Measurements from ENCODE around the gene CDKL4. TPM values are rescaled to one million over a fixed set of nuclear protein-coding genes. Genes with fewer than 3 reads are reported as not detected.
"Not testable (repeated sequence)": the region's sequence is repeated elsewhere in the genome, so short reads cannot be mapped to it uniquely, and the experiment has no call there.

The CDKL4 gene
- total and polyA plus RNA-seq, 2 donors (not counting 1 experiment from before 2014, with no cell fraction given) = 0.18 to 3.0 TPM

DNA sequence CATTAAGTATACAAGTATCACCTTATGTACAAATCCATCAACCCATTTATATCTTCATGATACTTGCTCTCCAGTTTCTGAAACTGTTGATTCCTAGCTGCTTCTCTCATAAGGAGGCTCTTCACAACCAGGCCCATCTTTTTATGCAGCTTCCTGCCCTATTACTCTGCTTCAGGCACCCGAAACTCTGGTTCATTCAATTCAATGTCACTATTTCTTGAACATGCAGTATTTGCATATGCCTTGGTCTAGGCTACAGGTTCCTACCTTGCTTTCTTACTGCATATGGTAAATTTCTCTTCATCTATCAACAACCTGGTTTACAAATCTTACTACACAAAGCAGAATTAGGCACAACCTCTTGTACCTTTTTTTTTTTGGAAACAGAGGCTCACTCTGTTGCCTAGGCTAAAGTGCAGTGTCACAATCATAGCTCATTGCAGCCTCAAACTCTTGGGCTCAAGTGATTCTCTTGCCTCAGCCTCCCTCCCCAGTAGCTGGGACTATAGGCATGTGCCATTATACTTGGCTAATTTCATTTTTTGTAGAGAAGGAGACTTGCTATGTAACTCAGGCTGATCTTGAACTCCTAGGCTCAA is 2.7 kb upstream of the CDKL4 start:
- H3K27me3 ChIP-seq (ENCODE audit: control insufficient read depth, insufficient read depth, low read length) = no peaks in the 10 kb centered on the region
- H4K20me1 ChIP-seq (ENCODE audit: control insufficient read depth, extremely low read depth, insufficient read depth, low read length) = no peaks in the 10 kb centered on the region
- no peak overlapping the region for H3K9ac ChIP-seq (ENCODE audit: insufficient read depth, low read length)
- no peak overlapping the region for H3K4me2 ChIP-seq (ENCODE audit: extremely low read depth, insufficient read depth, low read length)
- DNase-seq (ENCODE audit: low read depth in 2 of 2) = no peak
- no peak overlapping the region for H2AFZ ChIP-seq (ENCODE audit: low read length)
- H3K4me1 ChIP-seq (ENCODE audit: control insufficient read depth, extremely low read depth, insufficient read depth, low read length) = no peaks in the 10 kb centered on the region
- H3K4me3 ChIP-seq (replicated peaks in 1 of 4; ENCODE audit: control extremely low read depth in 1 of 4, insufficient read depth in 1 of 4, low read depth in 3 of 4, low read length in 4 of 4) = no peak overlapping the region
- TF ChIP-seq EZH2 (IDR thresholded peaks at IDR 0.05; ENCODE audit: low read length, missing control alignments) (no peak), CTCF (conservative IDR thresholded peaks at IDR 0.05 in 1 of 2, IDR thresholded peaks at IDR 0.05 in 1 of 2; ENCODE audit: low read depth in 1 of 2, low read length in 2 of 2) (no peak)
- no peaks in the 10 kb centered on the region for H3K79me2 ChIP-seq (ENCODE audit: control insufficient read depth, insufficient read depth, low read length)
- H3K27ac ChIP-seq (ENCODE audit: insufficient read depth, low read length) = no peak overlapping the region
- H3K9me3 ChIP-seq (ENCODE audit: control insufficient read depth, insufficient read depth, low read depth, low read length) = no peaks in the 10 kb centered on the region
- H3K36me3 ChIP-seq (ENCODE audit: control insufficient read depth, insufficient read depth, low read length) = no peaks in the 10 kb centered on the region

- H3K79me2 ChIP-seq (ENCODE audit: control insufficient read depth, insufficient read depth, low read length); H2AFZ ChIP-seq (ENCODE audit: low read length); DNase-seq (ENCODE audit: low read depth in 2 of 2); H3K9ac ChIP-seq (ENCODE audit: insufficient read depth, low read length); H3K36me3 ChIP-seq (ENCODE audit: control insufficient read depth, insufficient read depth, low read length); H3K4me2 ChIP-seq (ENCODE audit: extremely low read depth, insufficient read depth, low read length); H3K27ac ChIP-seq (ENCODE audit: insufficient read depth, low read length); H4K20me1 ChIP-seq (ENCODE audit: control insufficient read depth, extremely low read depth, insufficient read depth, low read length); H3K4me3 ChIP-seq (replicated peaks in 1 of 4; ENCODE audit: control extremely low read depth in 1 of 4, insufficient read depth in 1 of 4, low read depth in 3 of 4, low read length in 4 of 4); H3K4me1 ChIP-seq (ENCODE audit: control insufficient read depth, extremely low read depth, insufficient read depth, low read length); H3K27me3 ChIP-seq (ENCODE audit: control insufficient read depth, insufficient read depth, low read length); H3K9me3 ChIP-seq (ENCODE audit: control insufficient read depth, insufficient read depth, low read depth, low read length): not testable (repeated sequence)
Measured at GRCh38 chr2:39244963-39245625, 1.3 kb upstream of the CDKL4 start.

DNA sequence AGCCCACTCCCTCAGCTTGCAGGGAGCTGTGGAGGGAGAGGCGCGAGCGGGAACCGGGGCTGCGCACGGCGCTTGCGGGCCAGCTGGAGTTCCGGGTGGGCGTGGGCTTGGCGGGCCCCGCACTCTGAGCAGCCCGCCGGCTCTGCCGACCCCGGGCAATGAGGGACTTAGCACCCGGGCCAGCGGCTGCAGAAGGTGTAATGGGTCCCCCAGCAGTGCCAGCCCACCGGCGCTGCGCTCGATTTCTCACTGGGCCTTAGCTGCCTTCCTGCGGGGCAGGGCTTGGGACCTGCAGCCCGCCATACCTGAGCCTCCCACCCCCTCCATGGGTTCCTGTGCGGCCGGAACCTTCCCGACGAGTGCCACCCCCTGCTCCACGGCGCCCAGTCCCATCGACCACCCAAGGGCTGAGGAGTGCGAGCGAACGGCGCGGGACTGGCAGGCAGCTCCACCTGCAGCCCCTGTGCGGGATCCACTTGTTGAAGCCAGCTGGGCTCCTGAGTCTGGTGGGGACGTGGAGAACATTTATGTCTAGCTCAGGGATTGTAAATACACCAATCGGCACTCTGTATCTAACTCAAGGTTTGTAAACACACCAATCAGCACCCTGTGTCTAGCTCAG is 582 bp upstream of the CDKL4 start:
- not testable (repeated sequence) for H3K9me3 ChIP-seq (ENCODE audit: control insufficient read depth, insufficient read depth, low read depth, low read length); H3K79me2 ChIP-seq (ENCODE audit: control insufficient read depth, insufficient read depth, low read length); DNase-seq (ENCODE audit: low read depth in 2 of 2); H3K36me3 ChIP-seq (ENCODE audit: control insufficient read depth, insufficient read depth, low read length); H2AFZ ChIP-seq (ENCODE audit: low read length); H4K20me1 ChIP-seq (ENCODE audit: control insufficient read depth, extremely low read depth, insufficient read depth, low read length); H3K9ac ChIP-seq (ENCODE audit: insufficient read depth, low read length); H3K4me1 ChIP-seq (ENCODE audit: control insufficient read depth, extremely low read depth, insufficient read depth, low read length); H3K27ac ChIP-seq (ENCODE audit: insufficient read depth, low read length); H3K27me3 ChIP-seq (ENCODE audit: control insufficient read depth, insufficient read depth, low read length); H3K4me2 ChIP-seq (ENCODE audit: extremely low read depth, insufficient read depth, low read length)
- peak overlapping the region in 1 of 4 experiments; percentile 42 for H3K4me3 ChIP-seq (replicated peaks in 1 of 4; ENCODE audit: control extremely low read depth in 1 of 4, insufficient read depth in 1 of 4, low read depth in 3 of 4, low read length in 4 of 4)

DNA sequence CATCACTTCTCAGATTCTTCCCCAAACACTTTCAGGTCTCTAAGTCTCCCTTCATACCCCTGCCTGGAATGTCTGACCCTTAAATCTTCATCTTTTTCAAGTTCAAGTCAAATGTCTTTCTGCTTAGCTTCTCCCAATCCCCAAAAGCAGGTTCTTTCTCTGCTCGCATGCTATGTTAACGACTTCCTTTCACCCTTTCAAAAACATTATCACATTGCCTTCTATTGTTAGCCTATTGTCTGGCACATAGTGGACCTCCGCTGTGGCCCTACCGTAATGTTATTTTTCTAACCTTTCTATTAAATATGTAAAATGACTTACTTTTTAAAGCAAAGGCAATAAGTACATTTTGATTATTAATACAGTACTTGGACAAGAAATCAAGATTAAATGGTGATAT is 2.2 kb downstream of the CDKL4 start:
- no peak for TF ChIP-seq EZH2 (IDR thresholded peaks at IDR 0.05; ENCODE audit: low read length, missing control alignments)
- DNase-seq (ENCODE audit: low read depth in 2 of 2) = no peak

More for the DNA sequence above, 2.2 kb downstream of the CDKL4 start:
- H4K20me1 ChIP-seq (ENCODE audit: control insufficient read depth, extremely low read depth, insufficient read depth, low read length) = no peaks in the 10 kb centered on the region
- H2AFZ ChIP-seq (ENCODE audit: low read length) = no peak overlapping the region
- H3K27ac ChIP-seq (ENCODE audit: insufficient read depth, low read length) = no peak overlapping the region
- H3K4me2 ChIP-seq (ENCODE audit: extremely low read depth, insufficient read depth, low read length) = no peak overlapping the region
- no peak overlapping the region for H3K4me3 ChIP-seq (replicated peaks in 1 of 4; ENCODE audit: control extremely low read depth in 1 of 4, insufficient read depth in 1 of 4, low read depth in 3 of 4, low read length in 4 of 4)
- H3K9ac ChIP-seq (ENCODE audit: insufficient read depth, low read length) = no peak overlapping the region
- no peaks in the 10 kb centered on the region for H3K79me2 ChIP-seq (ENCODE audit: control insufficient read depth, insufficient read depth, low read length)
- no peaks in the 10 kb centered on the region for H3K27me3 ChIP-seq (ENCODE audit: control insufficient read depth, insufficient read depth, low read length)
- no peaks in the 10 kb centered on the region for H3K4me1 ChIP-seq (ENCODE audit: control insufficient read depth, extremely low read depth, insufficient read depth, low read length)
- no peaks in the 10 kb centered on the region for H3K36me3 ChIP-seq (ENCODE audit: control insufficient read depth, insufficient read depth, low read length)
- no peaks in the 10 kb centered on the region for H3K9me3 ChIP-seq (ENCODE audit: control insufficient read depth, insufficient read depth, low read depth, low read length)
